CD4-positive, alpha-beta memory T cell (primary cell): ENCODE data around the gene IFITM1. TPM values are rescaled to one million over a fixed set of nuclear protein-coding genes. Genes with fewer than 3 reads are reported as not detected.
"Not testable (repeated sequence)": the region's sequence is repeated elsewhere in the genome, so short reads cannot be mapped to it uniquely, and the experiment has no call there.

Experiments used
- CTCF ChIA-PET: fragments of 350-600 bp; sonication (Branson Sonifier 250); formaldehyde crosslinking; loops from one replicate; lab custom pipeline; 2021; ENCODE audit warnings: inconsistent platforms; ENCODE audit not compliant: partially characterized antibody; lab: Charles Lee
- POLR2A ChIA-PET: fragments of 350-600 bp; sonication (Branson Sonifier 250); formaldehyde crosslinking; loops from one replicate; lab custom pipeline; 2021; ENCODE audit not compliant: partially characterized antibody; lab: Charles Lee
- DNase-seq, 5 donors: peaks; one replicate each; pipeline versions ENCODE4 v3.0.0 to v3.0.0-alpha.2; 2020 to 2022; ENCODE audit warnings: mixed read lengths in 1 of 5
- H3K27ac ChIP-seq: one replicate; pipeline ENCODE4 v1.7.0; 2013; ENCODE audit warnings: low read depth, low read length
- H3K27me3 ChIP-seq: 2 replicates; pipeline ENCODE4 v1.7.0; 2013; ENCODE audit warnings: mild to moderate bottlenecking, low read length, moderate library complexity; ENCODE audit not compliant: insufficient read depth
- H3K36me3 ChIP-seq: 2 replicates; pipeline ENCODE4 v1.7.0; 2013; ENCODE audit warnings: mild to moderate bottlenecking, low read length, moderate library complexity; ENCODE audit not compliant: insufficient read depth
- H3K4me1 ChIP-seq: 2 replicates; pipeline ENCODE4 v1.7.0; 2013; ENCODE audit warnings: mild to moderate bottlenecking, low read length, moderate library complexity; ENCODE audit not compliant: insufficient read depth
- H3K4me3 ChIP-seq, 2 donors: one replicate each; pipeline ENCODE4 v1.7.0; 2013; ENCODE audit warnings: low read length in 2 of 2, mild to moderate bottlenecking in 1 of 2
- H3K9me3 ChIP-seq, 2 donors: one replicate each; pipeline ENCODE4 v1.7.0; 2013; ENCODE audit warnings: low read length in 2 of 2, control low read depth in 1 of 2; ENCODE audit not compliant: control insufficient read depth in 1 of 2
- H3K27ac Mint-ChIP-seq, 7 donors: one replicate each; pipeline ENCODE4 v1.8.0; 2020 to 2021; ENCODE audit warnings: mixed read lengths in 7 of 7, mild to moderate bottlenecking in 6 of 7, inconsistent platforms in 3 of 7, moderate library complexity in 3 of 7
- H3K27me3 Mint-ChIP-seq, 2 donors: one replicate each; pipeline ENCODE4 v1.8.0; 2020 to 2021; ENCODE audit warnings: mixed read lengths in 2 of 2
- H3K36me3 Mint-ChIP-seq, 2 donors: one replicate each; pipeline ENCODE4 v1.8.0; 2020 to 2021; ENCODE audit warnings: mixed read lengths in 2 of 2, inconsistent platforms in 1 of 2, mild to moderate bottlenecking in 1 of 2
- H3K4me1 Mint-ChIP-seq, 4 donors: one replicate each; pipeline ENCODE4 v1.8.0; 2020 to 2021; ENCODE audit warnings: mixed read lengths in 4 of 4, mild to moderate bottlenecking in 1 of 4
- H3K4me3 Mint-ChIP-seq, 8 donors: one replicate each; pipeline ENCODE4 v1.8.0; 2020 to 2021; ENCODE audit warnings: mixed read lengths in 8 of 8, mild to moderate bottlenecking in 7 of 8, moderate library complexity in 6 of 8, inconsistent platforms in 3 of 8
- H3K9me3 Mint-ChIP-seq, 8 donors: one replicate each; pipeline ENCODE4 v1.8.0; 2020 to 2021; ENCODE audit warnings: mixed read lengths in 8 of 8, mild to moderate bottlenecking in 5 of 8, inconsistent platforms in 3 of 8, moderate library complexity in 1 of 8
- intact Hi-C: fragments of 100-400 bp; cut with micrococcal nuclease; formaldehyde crosslinking; loops from one replicate; pipeline ENCODE4 v1.15.1; 2023
- polyA plus RNA-seq, 2 donors: library from polyadenylated mRNA; unstranded; fragments of 300-500 nt; fragmentation: Illumina TruSeq; gene quantifications; one replicate each; pipeline ENCODE4 v1.2.3, GENCODE V29; 2021
- total RNA-seq, 2 experiments: library from RNA; stranded (reverse); gene quantifications; one replicate each; pipeline ENCODE4 v1.2.3, GENCODE V29; 2021

The IFITM1 gene
- 100 to 1,000 TPM; 119 to 121 TPM for total RNA-seq
- 1,000 to 10,000 TPM; 2,073 to 2,173 TPM for polyA plus RNA-seq

GRCh38 chr11:313787-314553, at the start of gene IFITM1:
IFITM1 (plus strand) TSS chr11:314040; CDS start chr11:314171, 131 bp downstream.
- peak; percentile 72 to 85 (median 79) for DNase-seq
- H3K4me1 Mint-ChIP-seq, result peaks cover 29 to 56% (median 35%) of the 10 kb centered on the region in 4 donors
- POLR2A ChIA-PET, result interaction anchor here (1.4 to 7.2 kb wide), 16 partner anchors 12 to 107 kb away, joined by 3 to 66 read pairs (median 18); partner anchors contain the start of genes BET1L, IFITM5, PGGHG and RIC8A
- peaks cover 0 to 7% (median 0%) of the 10 kb centered on the region in 8 donors for H3K9me3 Mint-ChIP-seq
- H3K4me1 ChIP-seq, result peaks cover 37% of the 10 kb centered on the region
- peak within 1 kb of the TSS; percentile 92 to 99 (median 98) for H3K4me3 Mint-ChIP-seq
- peaks cover 34 to 47% of the 10 kb centered on the region in 2 donors for H3K36me3 Mint-ChIP-seq
- peak within 1 kb of the TSS; percentile 59 to 91 for H3K4me3 ChIP-seq
- no peaks in the 10 kb centered on the region for H3K27me3 ChIP-seq
- intact Hi-C loops, result loop anchor here (1.0 to 2.0 kb wide), 5 partner anchors 33 to 107 kb away; partner anchors contain the start of genes BET1L and RIC8A
- peaks cover 8% of the 10 kb centered on the region for H3K36me3 ChIP-seq
- peak within 1 kb of the TSS; percentile 76 for H3K27ac ChIP-seq
- H3K27me3 Mint-ChIP-seq, result no peaks in the 10 kb centered on the region
- H3K27ac Mint-ChIP-seq, result peak within 1 kb of the TSS; percentile 94 to 100 (median 98)
- no peaks in the 10 kb centered on the region for H3K9me3 ChIP-seq
- CTCF ChIA-PET, result interaction anchor here (0.6 to 4.0 kb wide), 4 partner anchors 8 to 63 kb away, joined by 3 to 46 read pairs (median 26); no protein-coding TSS in a partner anchor

GRCh38 chr11:266676-267439, 47.0 kb upstream of the IFITM1 start:
- peak overlapping the region; percentile 21 for H3K27ac ChIP-seq
- POLR2A ChIA-PET, result interaction anchor here (0.7 to 12.0 kb wide), 21 partner anchors 9 to 269 kb away, joined by 3 to 549 read pairs (median 7); partner anchors contain the start of genes BET1L, IFITM1, NLRP6 and PGGHG
- Mint-ChIP-seq H3K36me3 (peaks cover 0 to 1% of the 10 kb centered on the region in 2 donors), H3K4me3 (peak overlapping the region; percentile 65 to 89 (median 75)), H3K9me3 (peaks cover 0 to 4% (median 0%) of the 10 kb centered on the region in 8 donors), H3K27me3 (no peaks in the 10 kb centered on the region), H3K27ac (peak overlapping the region; percentile 91 to 97 (median 93)), H3K4me1 (peaks cover 20 to 34% (median 27%) of the 10 kb centered on the region in 4 donors)
- intact Hi-C loops, result loop anchor here (1.0 to 5.0 kb wide), 4 partner anchors 40 to 430 kb away; partner anchors contain the start of genes BET1L, DEAF1, IFITM2 and RIC8A
- peak in 4 of 5 donors; percentile 38 to 72 (median 48) for DNase-seq
- H3K36me3 ChIP-seq, result no peaks in the 10 kb centered on the region
- H3K27me3 ChIP-seq, result no peaks in the 10 kb centered on the region
- CTCF ChIA-PET, result interaction anchor here (0.9 to 4.6 kb wide), 8 partner anchors 14 to 182 kb away, joined by 3 to 50 read pairs (median 16); no protein-coding TSS in a partner anchor
- H3K9me3 ChIP-seq, result no peaks in the 10 kb centered on the region
- H3K4me3 ChIP-seq, result no peak overlapping the region
- H3K4me1 ChIP-seq, result peaks cover 25% of the 10 kb centered on the region

DNA sequence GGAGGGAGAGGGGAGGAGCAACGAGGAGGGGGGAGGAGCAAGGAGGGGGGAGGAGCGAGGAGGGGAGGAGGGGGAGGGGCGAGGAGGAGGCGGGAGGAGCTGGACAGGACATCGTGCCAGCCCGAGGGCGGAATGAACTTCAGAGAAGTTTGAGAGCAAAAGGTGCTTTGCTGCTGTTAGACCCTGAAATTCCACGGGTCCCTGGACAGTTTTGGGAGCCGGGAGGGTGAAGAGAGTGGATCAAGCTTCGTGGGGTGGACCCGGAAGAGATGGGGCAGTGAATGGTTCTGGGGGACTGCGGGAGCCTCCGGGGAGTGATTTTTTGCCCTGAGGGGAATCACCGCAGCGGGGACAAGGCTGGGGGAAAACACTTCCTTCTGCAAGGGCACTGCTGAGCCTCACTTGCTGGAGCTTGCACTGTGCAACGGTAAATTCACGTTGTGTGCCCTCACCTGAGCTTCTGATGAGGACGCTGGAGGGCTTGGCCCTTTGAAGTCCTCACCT, 46.3 kb upstream of the IFITM1 start:
- DNase-seq, result peak; percentile 63 to 81 (median 67)
- Histone ChIP-seq H3K4me3 (peak overlapping the region; percentile 6 to 62), H3K9me3 (no peaks in the 10 kb centered on the region), H3K27ac (peak overlapping the region; percentile 72), H3K27me3 (no peaks in the 10 kb centered on the region), H3K4me1 (peaks cover 25% of the 10 kb centered on the region), H3K36me3 (no peaks in the 10 kb centered on the region)
- ChIA-PET CTCF (interaction anchor here (1.0 to 4.6 kb wide), 12 partner anchors 10 to 181 kb away, joined by 3 to 50 read pairs (median 7); partner anchors contain the start of gene NLRP6), POLR2A (interaction anchor here (0.5 to 12.0 kb wide), 37 partner anchors 8 to 551 kb away, joined by 3 to 549 read pairs (median 6); partner anchors contain the start of genes BET1L, IFITM1, IFITM2 and NLRP6)
- Mint-ChIP-seq H3K36me3 (peaks cover 0 to 1% of the 10 kb centered on the region in 2 donors), H3K9me3 (peaks cover 0 to 4% (median 0%) of the 10 kb centered on the region in 8 donors), H3K27ac (peak overlapping the region; percentile 91 to 99 (median 96)), H3K4me1 (peaks cover 20 to 34% (median 27%) of the 10 kb centered on the region in 4 donors), H3K27me3 (no peaks in the 10 kb centered on the region), H3K4me3 (peak overlapping the region; percentile 81 to 95 (median 87))
- intact Hi-C loops, result loop anchor here (1.0 to 5.0 kb wide), 4 partner anchors 40 to 430 kb away; partner anchors contain the start of genes BET1L, DEAF1, IFITM2 and RIC8A

- Mint-ChIP-seq H3K4me3 (peak overlapping the region; percentile 81 to 95 (median 87)), H3K4me1 (peaks cover 20 to 34% (median 27%) of the 10 kb centered on the region in 4 donors), H3K27ac (peak overlapping the region; percentile 91 to 99 (median 96))
- H3K27me3 ChIP-seq, H3K9me3 ChIP-seq, H3K27me3 Mint-ChIP-seq, H3K36me3 Mint-ChIP-seq, H3K36me3 ChIP-seq, H3K9me3 Mint-ChIP-seq: not testable (repeated sequence)
- Histone ChIP-seq H3K4me3 (peak overlapping the region; percentile 6 to 62), H3K27ac (peak overlapping the region; percentile 72), H3K4me1 (peaks cover 25% of the 10 kb centered on the region)
- ChIA-PET POLR2A (interaction anchor here (0.7 to 12.0 kb wide), 28 partner anchors 9 to 550 kb away, joined by 3 to 549 read pairs (median 6); partner anchors contain the start of genes BET1L, IFITM1, IFITM2 and NLRP6), CTCF (interaction anchor here (0.5 to 4.6 kb wide), 12 partner anchors 9 to 447 kb away, joined by 3 to 50 read pairs (median 7); partner anchors contain the start of gene NLRP6)
- DNase-seq, result peak; percentile 69 to 82 (median 77)
- intact Hi-C loops, result loop anchor here (1.0 to 5.0 kb wide), 7 partner anchors 11 to 429 kb away; partner anchors contain the start of genes DEAF1, IFITM2, PSMD13 and SIRT3
Measured at GRCh38 chr11:268716-269145, 45.1 kb upstream of the IFITM1 start.

- intact Hi-C loops, result loop anchor here (1.0 to 5.0 kb wide), 7 partner anchors 10 to 428 kb away; partner anchors contain the start of genes DEAF1, IFITM2, PSMD13 and SIRT3
- peak overlapping the region; percentile 81 to 95 (median 87) for H3K4me3 Mint-ChIP-seq
- no peaks in the 10 kb centered on the region for H3K9me3 ChIP-seq
- H3K4me1 Mint-ChIP-seq, result peaks cover 20 to 34% (median 28%) of the 10 kb centered on the region in 4 donors
- peak overlapping the region; percentile 6 to 62 for H3K4me3 ChIP-seq
- peaks cover 0 to 1% of the 10 kb centered on the region in 2 donors for H3K36me3 Mint-ChIP-seq
- no peaks in the 10 kb centered on the region for H3K36me3 ChIP-seq
- H3K9me3 Mint-ChIP-seq, result peaks cover 0 to 4% (median 0%) of the 10 kb centered on the region in 8 donors
- DNase-seq, result peak; percentile 82 to 91 (median 89)
- no peaks in the 10 kb centered on the region for H3K27me3 ChIP-seq
- H3K4me1 ChIP-seq, result peaks cover 25% of the 10 kb centered on the region
- H3K27ac ChIP-seq, result peak overlapping the region; percentile 72
- H3K27me3 Mint-ChIP-seq, result no peaks in the 10 kb centered on the region
- ChIA-PET POLR2A (interaction anchor here (0.7 to 12.0 kb wide), 18 partner anchors 10 to 180 kb away, joined by 3 to 549 read pairs (median 13); partner anchors contain the start of genes BET1L, IFITM1, IFITM2 and NLRP6), CTCF (interaction anchor here (1.5 to 4.6 kb wide), 7 partner anchors 8 to 179 kb away, joined by 4 to 50 read pairs (median 17); partner anchors contain the start of gene NLRP6)
- H3K27ac Mint-ChIP-seq, result peak overlapping the region; percentile 91 to 99 (median 96)
Measured at GRCh38 chr11:269146-269890, 44.5 kb upstream of the IFITM1 start.
